Measurements from ENCODE around the gene TAMM41. TPM values are rescaled to one million over a fixed set of nuclear protein-coding genes. Genes with fewer than 3 reads are reported as not detected.
"Not testable (repeated sequence)": the region's sequence is repeated elsewhere in the genome, so short reads cannot be mapped to it uniquely, and the experiment has no call there.

Gene TAMM41
- total RNA-seq, 5 donors from 2014 or later (not counting 1 experiment from before 2014, with no cell fraction given) = 19.6 to 43.3 (median 32.4) TPM

DNA sequence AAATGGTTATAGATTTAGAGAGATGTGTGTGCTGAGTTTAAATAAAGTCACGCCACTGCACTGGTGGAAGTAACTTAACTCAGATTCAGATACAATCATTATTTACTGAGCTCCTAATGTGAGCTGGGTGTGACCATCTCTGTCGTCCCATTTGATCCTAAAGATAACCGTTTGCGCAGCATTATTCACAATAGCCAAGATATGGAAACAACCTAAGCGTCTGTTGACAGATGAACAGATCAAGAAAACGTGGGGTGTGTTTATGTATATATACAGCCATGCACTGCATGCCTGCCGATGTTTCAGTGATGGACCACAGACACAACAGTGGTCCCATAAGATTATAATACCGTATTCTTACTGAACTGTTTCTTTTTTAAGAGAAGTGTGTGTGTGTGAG, 71.2 kb downstream of the TAMM41 start:
- Mint-ChIP-seq H3K36me3 (peaks cover 27% of the 10 kb centered on the region), H3K27ac (no peak overlapping the region), H3K27me3 (no peaks in the 10 kb centered on the region), H3K9me3 (no peaks in the 10 kb centered on the region), H3K4me1 (peaks cover 9 to 11% (median 9%) of the 10 kb centered on the region in 3 donors), H3K4me3 (no peak overlapping the region)
- ChIA-PET POLR2A (no interaction called here), CTCF (no interaction called here)
- whole genome bisulfite sequencing (ENCODE audit: insufficient coverage) = 100% methylated on average over 2 of the region's 8 CpGs
- Histone ChIP-seq H3K27ac (ENCODE audit: low read length) (no peak overlapping the region), H3K4me3 (ENCODE audit: control insufficient read depth in 1 of 2, extremely low read depth in 1 of 2, low read length in 1 of 2) (no peak overlapping the region), H3K27me3 (replicated peaks in 1 of 2; ENCODE audit: control insufficient read depth in 2 of 2, extremely low read depth in 1 of 2, insufficient read depth in 2 of 2, low read length in 1 of 2) (no peaks in the 10 kb centered on the region), H3K36me3 (ENCODE audit: control insufficient read depth in 2 of 2, extremely low read depth in 1 of 2, insufficient read depth in 1 of 2, low read length in 1 of 2) (peaks cover 0 to 5% of the 10 kb centered on the region in 2 donors), H3K4me1 (ENCODE audit: control insufficient read depth in 1 of 2, extremely low read depth in 1 of 2, insufficient read depth in 2 of 2, low read length in 2 of 2) (peaks cover 4 to 8% of the 10 kb centered on the region in 2 experiments), H3K9me3 (no peaks in the 10 kb centered on the region)
- DNase-seq (no peak), ATAC-seq (replicated peaks in 1 of 4) (no peak)

DNA sequence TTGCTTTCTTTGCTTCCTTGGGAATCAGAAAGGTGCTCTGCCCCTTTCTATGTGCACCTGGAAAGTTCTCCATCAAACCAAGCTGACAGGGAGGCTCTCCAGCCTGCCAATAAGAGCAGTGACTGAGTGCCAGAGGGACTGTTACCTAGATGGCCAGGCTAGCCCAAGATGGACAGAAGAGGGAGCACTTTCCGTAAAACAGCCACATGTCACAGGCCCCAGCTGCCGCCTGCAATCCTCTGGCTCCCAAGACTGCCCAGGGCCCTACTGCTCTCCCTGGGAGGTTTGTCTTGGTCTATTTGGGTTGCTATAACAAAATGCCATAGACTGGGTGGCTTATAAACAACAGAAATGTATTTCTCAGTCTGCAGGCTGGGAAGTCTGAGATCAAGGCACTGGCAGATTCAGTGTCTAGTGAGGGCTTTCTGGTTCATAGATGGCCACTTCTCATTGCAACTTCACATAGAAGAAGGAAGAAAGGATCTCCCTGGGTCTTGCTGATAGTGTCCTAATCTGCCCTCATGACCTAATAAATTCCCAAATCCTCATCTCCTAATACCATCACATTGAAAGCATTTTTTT, 72.3 kb downstream of the TAMM41 start:
- POLR2A ChIA-PET = no interaction called here
- CTCF ChIA-PET = no interaction called here
- no peak for DNase-seq
- ATAC-seq (replicated peaks in 1 of 4) = no peak
- no peaks in the 10 kb centered on the region for H3K27me3 Mint-ChIP-seq
- H3K9me3 ChIP-seq = no peaks in the 10 kb centered on the region
- H3K4me1 ChIP-seq (ENCODE audit: control insufficient read depth in 1 of 2, extremely low read depth in 1 of 2, insufficient read depth in 2 of 2, low read length in 2 of 2) = peaks cover 8 to 17% of the 10 kb centered on the region in 2 experiments
- H3K4me3 ChIP-seq (ENCODE audit: control insufficient read depth in 1 of 2, extremely low read depth in 1 of 2, low read length in 1 of 2) = no peak overlapping the region
- peaks cover 18% of the 10 kb centered on the region for H3K36me3 Mint-ChIP-seq
- no peaks in the 10 kb centered on the region for H3K27me3 ChIP-seq (replicated peaks in 1 of 2; ENCODE audit: control insufficient read depth in 2 of 2, extremely low read depth in 1 of 2, insufficient read depth in 2 of 2, low read length in 1 of 2)
- H3K9me3 Mint-ChIP-seq = no peaks in the 10 kb centered on the region
- no peak overlapping the region for H3K27ac Mint-ChIP-seq
- peaks cover 14 to 21% (median 19%) of the 10 kb centered on the region in 3 donors for H3K4me1 Mint-ChIP-seq
- peaks cover 0 to 5% of the 10 kb centered on the region in 2 donors for H3K36me3 ChIP-seq (ENCODE audit: control insufficient read depth in 2 of 2, extremely low read depth in 1 of 2, insufficient read depth in 1 of 2, low read length in 1 of 2)
- H3K27ac ChIP-seq (ENCODE audit: low read length) = no peak overlapping the region
- H3K4me3 Mint-ChIP-seq = no peak overlapping the region
- WGBS (ENCODE audit: insufficient coverage) = 100% methylated on average over 2 of the region's 2 CpGs

GRCh38 chr3:11771931-11772330, 74.8 kb downstream of the TAMM41 start:
- POLR2A ChIA-PET = interaction anchor here in 1 of 2 donors (0.6 kb wide), 1 partner anchor 16 kb away, joined by 3 read pairs; no protein-coding TSS in a partner anchor
- H3K36me3 Mint-ChIP-seq; DNase-seq; ATAC-seq (replicated peaks in 1 of 4); H3K27ac ChIP-seq (ENCODE audit: low read length); H3K27me3 ChIP-seq (replicated peaks in 1 of 2; ENCODE audit: control insufficient read depth in 2 of 2, extremely low read depth in 1 of 2, insufficient read depth in 2 of 2, low read length in 1 of 2); H3K4me3 Mint-ChIP-seq; H3K4me3 ChIP-seq (ENCODE audit: control insufficient read depth in 1 of 2, extremely low read depth in 1 of 2, low read length in 1 of 2); H3K27me3 Mint-ChIP-seq; H3K36me3 ChIP-seq (ENCODE audit: control insufficient read depth in 2 of 2, extremely low read depth in 1 of 2, insufficient read depth in 1 of 2, low read length in 1 of 2); H3K9me3 Mint-ChIP-seq; CTCF ChIA-PET; H3K9me3 ChIP-seq: not testable (repeated sequence)
- 100% methylated on average over 2 of the region's 7 CpGs for WGBS (ENCODE audit: insufficient coverage)
- peaks cover 8 to 17% of the 10 kb centered on the region in 2 experiments for H3K4me1 ChIP-seq (ENCODE audit: control insufficient read depth in 1 of 2, extremely low read depth in 1 of 2, insufficient read depth in 2 of 2, low read length in 2 of 2)
- Mint-ChIP-seq H3K4me1 (peaks cover 14 to 25% (median 19%) of the 10 kb centered on the region in 3 donors), H3K27ac (peak overlapping the region in 1 of 2 donors; percentile 16)

- Mint-ChIP-seq H3K36me3 (no peaks in the 10 kb centered on the region), H3K27me3 (no peaks in the 10 kb centered on the region), H3K4me3 (peak overlapping the region; percentile 22 to 59 (median 52)), H3K9me3 (no peaks in the 10 kb centered on the region), H3K27ac (peak overlapping the region; percentile 51 to 82), H3K4me1 (peaks cover 14 to 25% (median 19%) of the 10 kb centered on the region in 3 donors)
- WGBS (ENCODE audit: insufficient coverage) = 51% methylated on average over 12 of the region's 20 CpGs
- POLR2A ChIA-PET = interaction anchor here in 1 of 2 donors (0.6 to 0.9 kb wide), 3 partner anchors 14 to 712 kb away, joined by 3 to 5 read pairs (median 3); partner anchors contain the start of gene TAMM41
- CTCF ChIA-PET = interaction anchor here (0.6 to 1.0 kb wide), 3 partner anchors 34 to 1427 kb away, joined by 4 to 8 read pairs (median 6); no protein-coding TSS in a partner anchor
- H3K27me3 ChIP-seq (replicated peaks in 1 of 2; ENCODE audit: control insufficient read depth in 2 of 2, extremely low read depth in 1 of 2, insufficient read depth in 2 of 2, low read length in 1 of 2) = no peaks in the 10 kb centered on the region
- ATAC-seq (replicated peaks in 1 of 4) = peak; percentile 99 to 100 (median 100)
- H3K4me1 ChIP-seq (ENCODE audit: control insufficient read depth in 1 of 2, extremely low read depth in 1 of 2, insufficient read depth in 2 of 2, low read length in 2 of 2) = peaks cover 8 to 17% of the 10 kb centered on the region in 2 experiments
- H3K27ac ChIP-seq (ENCODE audit: low read length) = peak overlapping the region; percentile 60
- no peaks in the 10 kb centered on the region for H3K36me3 ChIP-seq (ENCODE audit: control insufficient read depth in 2 of 2, extremely low read depth in 1 of 2, insufficient read depth in 1 of 2, low read length in 1 of 2)
- H3K9me3 ChIP-seq = no peaks in the 10 kb centered on the region
- H3K4me3 ChIP-seq (ENCODE audit: control insufficient read depth in 1 of 2, extremely low read depth in 1 of 2, low read length in 1 of 2) = peak overlapping the region in 1 of 2 donors; percentile 16
- peak; percentile 40 to 92 (median 82) for DNase-seq
Observed at GRCh38 chr3:11770477-11771391, 76.0 kb downstream of the TAMM41 start.

GRCh38 chr3:11769704-11770476, 76.8 kb downstream of the TAMM41 start:
- Mint-ChIP-seq H3K36me3 (no peaks in the 10 kb centered on the region), H3K27me3 (no peaks in the 10 kb centered on the region), H3K4me3 (peak overlapping the region; percentile 22 to 59 (median 52)), H3K27ac (peak overlapping the region; percentile 51 to 82), H3K9me3 (no peaks in the 10 kb centered on the region), H3K4me1 (peaks cover 14 to 30% (median 23%) of the 10 kb centered on the region in 3 donors)
- peak overlapping the region in 1 of 2 donors; percentile 16 for H3K4me3 ChIP-seq (ENCODE audit: control insufficient read depth in 1 of 2, extremely low read depth in 1 of 2, low read length in 1 of 2)
- CTCF ChIA-PET = interaction anchor here in 1 of 2 donors (1.0 kb wide), 1 partner anchor 34 kb away, joined by 4 read pairs; no protein-coding TSS in a partner anchor
- H3K36me3 ChIP-seq (ENCODE audit: control insufficient read depth in 2 of 2, extremely low read depth in 1 of 2, insufficient read depth in 1 of 2, low read length in 1 of 2) = no peaks in the 10 kb centered on the region
- peak overlapping the region; percentile 60 for H3K27ac ChIP-seq (ENCODE audit: low read length)
- ATAC-seq (replicated peaks in 1 of 4) (peak in 2 of 4 experiments; percentile 2 to 32), DNase-seq (no peak)
- 74% methylated on average over 7 of the region's 10 CpGs for WGBS (ENCODE audit: insufficient coverage)
- no peaks in the 10 kb centered on the region for H3K9me3 ChIP-seq
- no peaks in the 10 kb centered on the region for H3K27me3 ChIP-seq (replicated peaks in 1 of 2; ENCODE audit: control insufficient read depth in 2 of 2, extremely low read depth in 1 of 2, insufficient read depth in 2 of 2, low read length in 1 of 2)
- POLR2A ChIA-PET = interaction anchor here in 1 of 2 donors (0.6 to 0.9 kb wide), 3 partner anchors 15 to 713 kb away, joined by 3 to 5 read pairs (median 3); partner anchors contain the start of gene TAMM41
- peaks cover 8 to 17% of the 10 kb centered on the region in 2 experiments for H3K4me1 ChIP-seq (ENCODE audit: control insufficient read depth in 1 of 2, extremely low read depth in 1 of 2, insufficient read depth in 2 of 2, low read length in 2 of 2)

All from T-cell (primary cell).